ENCODE data around the gene ABHD17C.

ABHD17C gene

DNA sequence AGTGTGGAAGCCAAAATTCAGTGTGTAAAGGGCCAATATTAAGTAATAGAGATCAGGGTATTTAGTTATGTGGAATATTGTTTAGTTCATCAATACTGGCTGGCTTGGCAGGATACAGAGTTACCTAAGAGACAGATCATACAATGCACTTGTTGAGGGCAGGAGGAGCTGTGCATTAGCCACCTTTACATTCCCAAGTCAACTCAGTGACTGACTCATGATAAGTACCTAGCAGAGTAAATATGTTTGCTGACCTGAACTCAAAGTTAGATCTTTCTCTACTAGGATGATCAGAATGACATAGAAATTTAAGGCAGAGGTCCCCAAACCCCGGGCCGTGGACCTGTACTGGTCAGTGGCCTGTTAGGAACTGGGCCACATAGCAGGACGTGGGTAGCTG is 3.5 kb upstream of the ABHD17C start:
- no peak for DNase-seq

DNA sequence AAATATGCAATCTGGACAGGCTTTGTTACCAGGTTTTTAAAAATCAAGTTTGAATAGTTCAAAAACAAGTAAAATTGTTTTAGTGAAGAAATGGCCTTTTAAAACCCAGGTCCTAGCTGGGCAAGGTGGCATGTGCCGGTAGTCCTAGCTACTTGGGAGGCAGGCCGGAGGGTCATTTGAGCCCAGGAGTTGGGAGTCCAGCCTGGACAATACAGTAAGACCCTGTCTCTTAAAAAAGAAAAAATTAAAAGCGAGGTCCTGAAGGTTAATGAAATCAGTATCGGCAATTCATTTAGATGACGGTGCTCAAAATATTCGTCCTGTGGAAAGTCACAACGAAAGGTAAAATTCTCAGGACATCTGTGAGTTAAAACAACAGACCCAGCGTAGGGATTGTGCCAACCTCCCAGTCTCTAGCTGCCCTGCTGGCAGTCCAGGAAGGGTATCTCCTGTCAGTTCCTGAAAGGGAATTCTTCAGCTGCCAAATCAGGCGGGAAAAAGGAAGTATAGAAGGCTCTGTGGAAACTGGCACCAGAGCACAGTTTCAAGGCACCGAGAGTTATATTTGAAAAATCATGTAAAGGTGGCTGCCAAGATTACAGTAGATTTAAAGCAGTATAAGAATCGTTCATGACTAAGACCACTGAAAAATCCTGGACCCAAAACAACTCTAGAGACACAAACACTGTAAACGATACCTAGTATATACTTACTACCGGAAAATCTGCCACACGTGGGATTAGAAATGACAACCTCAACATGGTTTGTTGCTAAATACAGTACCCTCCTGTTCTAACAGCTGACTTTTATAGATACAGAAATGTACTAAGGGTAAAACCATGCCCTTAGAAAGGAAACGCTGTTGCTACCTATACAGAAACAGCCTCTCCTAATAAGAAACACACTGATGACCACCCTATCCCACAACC is 1.2 kb upstream of the ABHD17C start:
- DNase-seq = peak; percentile 50

DNA sequence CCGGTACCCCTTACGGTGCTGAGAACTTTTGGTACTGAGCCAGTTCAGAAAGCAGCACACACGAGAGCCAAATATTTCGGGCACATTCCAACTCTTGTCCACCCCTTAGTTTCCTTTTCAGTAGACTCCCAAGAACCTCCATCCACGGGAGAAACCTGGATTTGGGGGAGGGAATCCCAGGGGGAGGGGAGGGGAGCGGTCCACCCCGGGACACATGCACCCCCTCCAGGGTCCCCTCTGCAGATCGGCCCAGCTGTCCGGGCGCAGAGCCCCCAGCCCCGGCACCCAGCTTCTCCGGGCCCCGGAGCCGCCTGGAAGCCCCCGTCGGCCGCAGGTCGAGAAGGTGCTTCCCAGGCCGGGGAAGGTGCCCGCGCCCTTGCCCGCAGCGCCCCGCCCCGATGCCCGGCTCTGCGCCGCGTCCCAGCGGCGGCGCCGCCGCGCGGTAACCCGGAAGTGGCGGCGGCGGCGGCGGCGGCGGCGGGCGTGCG is 455 bp upstream of the ABHD17C start:
- DNase-seq = peak; percentile 39

DNA sequence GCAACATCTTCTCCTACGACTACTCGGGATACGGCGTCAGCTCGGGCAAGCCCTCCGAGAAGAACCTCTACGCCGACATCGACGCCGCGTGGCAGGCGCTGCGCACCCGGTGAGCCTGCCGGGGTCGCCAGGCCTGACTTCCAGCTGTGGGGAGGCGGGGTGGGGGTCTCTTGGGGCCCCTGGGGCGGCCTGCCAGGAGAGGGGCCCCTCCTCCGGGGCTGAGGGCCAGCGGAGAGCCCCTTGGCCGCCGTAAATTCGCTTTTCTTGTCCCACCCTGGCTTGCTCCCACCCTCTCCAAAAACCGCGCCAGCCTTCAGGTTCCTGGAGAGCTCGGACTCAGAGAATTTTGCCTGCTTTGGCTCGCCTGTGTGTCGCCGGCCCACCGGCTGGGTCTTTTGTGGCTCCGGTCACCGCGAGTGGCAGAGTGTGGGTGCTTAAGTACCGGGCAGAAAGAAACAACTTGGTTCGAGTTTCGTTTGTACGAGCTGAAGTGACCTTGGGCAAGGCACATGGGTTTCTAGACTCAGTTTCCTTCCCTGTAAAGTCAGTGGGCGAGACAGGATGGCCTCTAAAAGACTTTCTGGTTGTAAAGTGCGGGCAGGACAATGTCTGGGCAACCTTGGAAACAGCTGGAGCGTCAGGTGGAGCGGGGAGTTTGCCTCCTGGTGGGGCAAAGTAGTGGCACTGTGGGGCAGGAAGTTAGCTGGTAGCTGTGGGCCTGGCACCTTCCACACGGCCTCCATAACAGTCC is 976 bp downstream of the ABHD17C start:
- DNase-seq = no peak

DNA sequence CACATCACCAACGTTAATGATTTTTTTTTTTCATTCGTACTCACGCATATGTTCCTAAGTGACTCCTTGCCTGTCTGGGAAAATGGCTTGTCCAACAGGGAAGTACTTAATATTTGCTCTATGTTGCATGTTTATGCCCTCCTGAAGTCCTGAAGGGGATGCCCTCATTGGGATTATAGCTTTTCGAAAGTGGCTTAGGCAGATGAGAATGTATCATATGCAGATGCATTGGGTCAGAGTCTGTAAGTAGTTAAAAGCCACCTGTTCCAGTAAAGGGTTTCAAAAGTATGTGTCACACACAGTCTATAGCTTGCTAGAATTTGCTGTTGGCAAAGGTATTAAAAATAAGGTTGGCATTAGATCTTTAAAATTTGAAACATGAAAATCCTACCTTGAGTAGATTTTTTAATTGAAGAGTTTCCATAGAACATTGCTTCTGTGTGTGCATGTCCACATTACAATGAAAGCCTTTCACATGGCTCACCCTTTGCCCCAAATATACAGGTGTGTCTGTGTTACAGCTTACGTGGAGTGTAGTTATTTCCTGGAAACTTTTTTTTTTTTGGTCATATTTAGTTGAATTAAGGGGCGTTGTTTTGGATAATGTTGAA is 2.1 kb downstream of the ABHD17C start:
- DNase-seq = no peak

DNA sequence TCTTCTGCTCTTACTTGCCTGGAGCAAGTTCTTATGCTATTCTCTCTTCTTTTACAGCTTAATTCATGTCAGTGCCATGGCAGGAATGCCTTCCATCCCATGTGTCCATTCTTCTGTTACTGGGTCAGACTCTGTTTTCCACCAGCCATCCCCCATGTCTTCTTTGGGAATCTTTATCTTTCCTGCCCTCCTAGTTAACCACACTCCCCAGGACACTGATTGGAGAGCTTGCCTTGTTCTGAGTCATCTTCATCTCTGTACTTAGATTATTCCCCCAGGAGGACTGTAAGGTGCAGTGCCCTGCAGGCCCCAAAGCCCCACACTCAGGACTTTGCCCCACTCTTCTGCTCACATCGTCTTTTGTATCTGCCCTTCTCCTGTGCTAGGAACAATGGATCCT is 3.6 kb downstream of the ABHD17C start:
- DNase-seq = no peak

DNA sequence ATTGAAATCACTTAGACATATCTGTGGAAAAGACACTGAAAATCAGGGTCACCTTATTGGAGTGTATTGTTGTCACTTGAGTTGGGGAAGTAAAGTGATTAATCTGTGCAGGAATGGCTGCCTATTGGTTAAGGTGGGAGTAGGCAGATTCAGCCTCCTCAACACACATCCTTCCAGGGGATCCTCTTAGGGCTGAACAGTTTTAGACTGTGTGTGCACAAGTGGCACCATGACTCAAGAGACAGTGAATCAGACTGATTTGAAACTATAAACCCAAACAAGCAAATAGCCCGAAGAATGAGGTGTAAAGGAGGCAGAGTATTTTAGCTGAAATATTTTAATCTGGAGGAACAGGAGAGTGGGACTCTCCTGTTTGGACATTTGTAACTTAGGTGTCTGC is 4.9 kb downstream of the ABHD17C start:
- DNase-seq = no peak

DNA sequence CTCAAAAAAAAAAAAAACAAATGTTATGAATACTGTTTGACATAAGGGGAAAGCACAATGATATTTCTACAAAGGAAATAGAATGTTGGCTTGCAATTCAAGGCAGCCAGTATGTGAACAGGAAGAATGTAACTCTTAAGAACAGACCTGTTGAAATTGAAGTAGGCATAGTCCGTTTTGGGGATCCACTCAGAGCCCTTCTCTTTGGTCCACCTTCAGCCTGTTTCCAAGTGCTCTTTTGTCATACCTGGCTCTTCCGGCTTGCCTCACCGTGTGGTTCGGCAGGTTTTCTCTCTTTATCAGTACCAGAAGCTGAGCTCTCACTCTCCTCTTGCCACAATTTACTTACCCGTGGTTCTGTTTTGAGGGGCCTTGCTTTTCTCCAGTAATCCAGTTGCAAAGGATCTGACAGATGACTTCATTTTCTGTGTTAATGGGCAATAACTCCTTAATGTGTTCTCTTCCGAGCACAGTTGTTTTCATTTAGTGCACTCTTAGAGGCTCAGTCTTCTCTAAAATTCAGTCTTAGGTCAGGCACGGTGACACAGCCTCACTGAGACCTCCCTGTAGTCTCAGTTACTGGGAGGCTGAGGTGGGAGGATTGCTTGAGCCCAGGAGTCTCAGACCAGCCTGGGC is 6.7 kb downstream of the ABHD17C start:
- no peak for DNase-seq

DNA sequence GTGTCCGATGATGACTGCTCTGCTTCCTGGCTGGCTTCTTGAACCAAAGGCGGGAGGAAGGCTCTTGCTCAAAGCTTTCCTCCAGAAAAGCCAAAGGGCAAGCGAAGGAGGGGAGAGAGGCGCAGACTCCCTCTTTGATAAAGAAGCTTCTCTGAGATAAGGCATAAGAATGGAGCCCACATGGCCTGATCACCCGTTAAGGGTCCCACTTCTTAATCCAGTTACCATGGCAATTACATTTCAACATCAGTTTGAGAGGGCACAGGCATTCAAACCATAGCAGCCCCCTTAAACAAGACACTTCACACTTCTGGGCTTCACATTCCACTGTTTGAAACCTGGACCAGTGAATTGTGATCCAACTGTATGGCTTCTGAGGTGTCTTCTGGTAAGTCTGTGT is 8.0 kb downstream of the ABHD17C start:
- DNase-seq = no peak

DNA sequence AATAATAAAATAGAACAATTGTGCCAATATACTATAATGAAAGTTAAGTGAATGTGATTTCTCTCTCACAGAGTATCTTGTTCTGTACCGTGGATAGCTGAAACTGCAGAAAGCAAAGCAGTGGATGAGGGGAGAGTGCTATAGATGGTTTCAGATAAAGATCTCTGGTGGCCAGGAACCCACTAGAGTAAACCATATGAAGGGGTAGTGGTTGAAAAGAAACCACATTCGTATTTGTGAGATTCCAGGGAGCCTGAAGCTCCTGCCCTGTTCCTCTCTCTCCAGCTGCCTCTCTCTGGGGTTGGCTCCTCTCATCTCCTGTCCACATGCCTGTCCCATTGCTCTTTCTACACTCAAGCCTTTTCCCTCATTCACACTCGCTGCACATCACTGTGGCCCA is 8.9 kb downstream of the ABHD17C start:
- no peak for DNase-seq

DNA sequence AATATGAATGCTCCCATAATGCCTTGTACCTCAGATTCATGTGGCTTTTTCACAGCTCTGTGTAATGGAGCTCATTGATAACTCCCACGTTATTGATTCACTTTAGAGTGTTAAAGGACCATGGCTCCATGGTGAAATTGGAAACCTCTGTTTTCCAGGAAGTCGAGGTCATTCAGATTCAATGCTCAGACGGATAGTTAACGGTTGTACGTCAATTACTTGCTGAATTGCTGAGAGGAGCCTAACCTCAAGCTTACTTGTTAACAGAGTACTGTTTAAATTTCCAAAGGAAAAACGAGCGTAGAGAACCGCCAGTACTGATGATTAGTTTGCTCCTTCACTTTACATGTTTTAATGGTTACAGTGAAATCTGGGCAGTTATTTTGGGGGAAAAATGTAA is 11.1 kb downstream of the ABHD17C start:
- no peak for DNase-seq

DNA sequence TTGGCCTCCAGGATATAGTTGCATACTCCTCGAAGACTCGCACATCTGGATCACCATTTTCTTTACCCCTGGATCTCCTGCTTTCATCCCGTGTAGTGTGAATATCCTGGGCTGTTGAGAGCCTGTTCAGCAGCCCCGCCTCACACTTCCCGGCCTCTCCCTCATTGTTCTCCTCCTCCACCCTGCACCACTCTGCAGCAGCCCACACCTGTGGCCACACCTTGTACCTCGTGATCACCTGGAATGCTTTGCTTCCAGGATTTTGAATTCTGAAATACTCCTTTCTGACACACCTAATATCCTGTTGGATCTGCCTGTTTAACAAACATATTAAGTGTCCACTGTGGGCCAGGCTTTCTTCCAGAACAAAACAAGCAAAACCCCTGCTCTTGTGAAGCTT is 14.4 kb downstream of the ABHD17C start:
- no peak for DNase-seq

DNA sequence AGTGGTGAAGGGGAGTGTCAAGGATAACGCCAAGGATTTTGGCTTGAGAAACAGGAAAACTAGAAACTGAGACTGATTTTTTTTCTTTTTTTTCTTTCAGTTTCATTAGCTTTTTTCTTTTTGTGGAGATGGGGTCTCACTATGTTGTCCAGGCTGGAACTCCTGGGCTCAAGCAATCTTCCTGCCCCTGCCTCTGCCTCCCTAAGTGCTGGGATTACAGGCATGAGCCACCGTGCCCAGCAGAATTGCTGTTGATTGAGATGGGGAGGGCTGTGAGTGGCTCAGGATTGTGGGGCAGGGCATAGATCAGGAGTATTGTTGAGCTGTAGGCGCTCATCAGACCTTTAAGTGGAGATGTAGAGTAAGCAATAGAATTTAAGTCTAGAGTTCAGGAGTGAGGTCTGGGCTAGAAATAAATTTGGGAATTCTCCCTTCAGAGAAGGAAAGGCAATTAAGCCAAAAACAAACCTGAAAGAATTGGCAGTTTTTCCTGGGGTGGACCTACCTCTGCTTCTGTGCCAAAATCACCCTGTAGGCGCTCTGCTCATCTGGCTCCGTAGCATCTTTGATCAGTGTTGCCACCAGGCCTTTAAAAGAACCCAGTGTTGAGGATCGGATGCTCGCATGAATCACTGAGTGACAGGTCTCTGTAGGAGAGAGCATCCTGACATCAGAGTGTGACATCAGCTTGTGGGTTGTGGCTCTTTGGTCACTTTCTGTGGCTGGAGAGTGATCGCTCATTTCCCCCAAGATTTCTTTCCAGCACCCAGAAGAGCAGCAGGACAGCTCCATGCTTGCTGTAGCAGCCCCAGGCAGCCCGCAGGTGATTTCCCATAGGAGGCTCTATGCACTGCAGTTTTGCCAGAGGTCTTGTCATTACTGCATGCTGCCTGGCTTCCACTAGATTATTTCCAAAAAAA is 15.8 kb downstream of the ABHD17C start:
- DNase-seq = no peak

DNA sequence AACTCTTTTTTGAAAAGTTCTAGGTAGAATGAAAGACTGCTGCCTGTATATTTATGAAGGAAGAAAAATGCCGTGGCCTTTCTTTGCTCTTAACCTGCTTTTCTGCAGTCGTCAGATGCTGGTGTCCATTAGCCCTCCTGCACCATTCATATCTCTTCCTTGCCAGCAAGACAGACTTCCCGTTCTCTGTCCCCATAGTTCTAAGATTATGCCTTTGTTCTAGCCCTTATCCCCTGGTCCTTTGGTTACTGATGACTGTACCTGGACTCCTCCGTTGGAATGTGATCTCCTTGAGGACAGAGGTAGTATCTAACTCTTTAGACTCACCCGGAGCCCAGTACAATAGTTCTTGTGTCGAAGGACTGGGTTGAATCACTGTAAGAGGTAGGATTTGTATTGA is 16.8 kb downstream of the ABHD17C start:
- no peak for DNase-seq

DNA sequence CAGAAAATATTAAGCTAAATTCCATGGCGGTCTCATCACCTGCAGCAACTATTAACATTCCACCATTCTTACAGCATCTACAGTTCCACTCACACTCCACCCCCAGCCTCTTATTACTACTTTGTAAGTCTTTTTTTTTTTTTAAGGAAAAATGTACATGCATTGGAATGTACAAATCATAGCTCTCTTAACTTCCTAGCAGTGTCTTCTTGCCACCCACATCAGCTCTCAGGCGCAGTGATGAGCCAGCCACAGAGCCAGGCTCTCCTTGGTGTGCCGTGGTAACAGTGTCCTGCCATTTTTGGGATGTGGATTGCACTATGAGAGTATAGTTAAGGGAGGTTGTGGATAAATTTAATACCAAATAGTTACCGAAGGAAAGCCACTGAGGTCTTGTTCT is 17.8 kb downstream of the ABHD17C start:
- no peak for DNase-seq

DNA sequence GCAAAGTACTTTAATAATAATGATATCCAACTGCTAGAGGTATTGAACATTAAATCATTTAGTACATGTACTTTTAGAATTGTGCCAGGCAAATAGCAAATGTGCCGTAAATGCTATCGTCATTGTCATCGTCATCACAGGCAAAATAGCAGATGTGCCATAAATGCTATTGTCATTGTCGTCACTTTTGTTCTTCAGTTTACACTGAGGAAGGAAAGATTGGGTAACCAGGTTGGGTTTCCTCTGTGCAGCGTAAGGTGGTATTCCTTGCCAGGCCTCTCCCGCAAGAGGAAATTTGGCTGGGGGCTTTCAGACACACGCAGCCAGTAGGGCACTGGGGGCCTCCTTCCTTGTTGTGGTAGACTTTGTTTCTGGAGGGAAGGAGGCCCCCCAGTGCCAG is 26.4 kb downstream of the ABHD17C start:
- no peak for DNase-seq

DNA sequence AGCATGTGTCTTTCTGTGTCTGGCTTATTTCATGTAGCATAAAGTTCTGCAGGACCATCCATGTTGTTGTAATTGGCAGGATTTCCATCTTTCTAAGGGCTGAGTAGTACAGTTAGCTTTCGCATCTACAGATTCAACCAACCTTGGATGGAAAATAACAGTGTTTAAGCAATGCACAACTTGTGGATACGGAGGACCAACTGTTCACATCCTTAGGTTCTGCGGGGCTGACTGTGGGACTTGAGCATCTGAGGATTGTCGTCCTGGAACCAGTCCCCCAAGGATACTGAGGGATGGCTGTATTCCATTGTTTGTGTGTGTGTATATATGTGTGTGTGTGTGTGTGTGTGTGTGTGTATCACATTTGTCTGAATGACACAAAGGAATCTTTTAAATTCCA is 27.7 kb downstream of the ABHD17C start:
- no peak for DNase-seq

DNA sequence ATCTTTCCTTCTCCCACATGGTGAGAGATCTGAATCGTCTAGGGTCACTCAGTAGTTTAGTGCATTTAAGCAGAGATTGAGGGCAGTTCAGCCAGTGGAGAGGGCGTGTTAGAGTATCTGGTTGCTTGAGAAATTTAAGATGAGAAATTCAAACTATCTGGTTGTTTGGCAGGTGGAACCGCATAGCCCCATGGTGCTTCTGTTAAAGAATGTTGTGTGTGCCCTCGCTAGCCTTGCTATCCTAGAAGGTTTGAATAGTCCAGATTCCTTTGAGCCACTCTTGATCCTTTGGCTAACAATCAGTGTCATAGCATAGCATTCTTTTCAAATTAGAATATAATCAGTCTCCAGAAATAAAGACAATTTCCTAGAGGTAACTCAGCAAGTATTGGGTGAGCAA is 32.1 kb downstream of the ABHD17C start:
- DNase-seq = no peak

DNA sequence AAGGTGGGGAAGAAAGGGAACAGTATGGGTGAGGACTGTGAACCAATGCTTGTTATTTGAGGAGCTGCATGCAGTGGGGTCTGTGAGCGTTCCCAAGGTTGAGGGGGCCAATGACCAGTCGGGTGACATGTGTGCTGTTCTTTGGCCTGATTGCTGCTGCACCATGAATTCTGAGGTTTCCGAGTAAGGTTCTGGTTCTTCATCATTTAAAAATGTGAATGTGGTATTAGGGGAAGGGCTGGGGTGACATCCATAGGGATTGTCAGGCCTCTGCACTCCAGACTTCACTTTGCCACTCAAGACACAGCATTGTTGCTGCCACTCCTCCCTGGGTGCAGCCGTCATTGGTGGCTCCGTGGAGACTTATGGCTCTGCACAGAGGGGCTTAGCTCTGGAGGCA is 32.5 kb downstream of the ABHD17C start:
- DNase-seq = no peak

DNA sequence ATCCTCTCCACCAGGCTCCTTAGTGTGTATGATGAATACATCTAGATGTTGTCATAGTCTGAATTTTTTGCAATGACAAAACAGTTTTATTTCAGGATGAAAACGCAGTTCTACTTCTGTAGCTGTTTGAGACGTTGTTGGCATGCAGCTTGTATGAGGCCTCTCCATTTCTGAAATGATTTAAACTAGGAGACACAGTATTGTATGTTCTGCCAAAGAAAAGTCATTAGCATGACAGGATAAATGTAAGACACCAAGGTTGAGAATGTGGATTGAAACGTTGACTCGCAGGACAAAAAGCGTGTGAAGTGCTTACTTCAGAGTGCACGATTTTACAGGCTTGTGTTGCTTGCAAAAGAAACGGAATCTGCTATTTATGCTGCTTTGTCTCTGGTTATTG is 35.3 kb downstream of the ABHD17C start:
- no peak for DNase-seq

DNA sequence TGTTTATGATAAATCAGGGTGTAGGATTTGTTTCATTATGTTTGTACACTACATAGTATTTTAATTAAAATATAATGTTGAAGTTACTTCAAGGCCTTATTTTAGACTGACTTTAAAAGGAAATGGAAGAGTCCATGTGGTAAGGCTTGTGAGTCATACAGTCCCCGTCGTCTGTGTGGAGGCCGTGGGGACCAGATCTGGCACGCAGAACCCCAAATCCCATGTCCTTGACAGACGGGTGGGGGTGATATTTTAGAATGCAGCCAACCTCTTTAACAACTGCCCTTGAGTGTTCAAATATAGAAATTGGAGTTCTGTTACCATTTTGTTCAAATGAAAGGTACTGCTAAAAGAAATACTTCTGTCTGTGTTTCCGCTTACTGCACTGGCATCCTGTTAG is 35.8 kb downstream of the ABHD17C start:
- no peak for DNase-seq

DNA sequence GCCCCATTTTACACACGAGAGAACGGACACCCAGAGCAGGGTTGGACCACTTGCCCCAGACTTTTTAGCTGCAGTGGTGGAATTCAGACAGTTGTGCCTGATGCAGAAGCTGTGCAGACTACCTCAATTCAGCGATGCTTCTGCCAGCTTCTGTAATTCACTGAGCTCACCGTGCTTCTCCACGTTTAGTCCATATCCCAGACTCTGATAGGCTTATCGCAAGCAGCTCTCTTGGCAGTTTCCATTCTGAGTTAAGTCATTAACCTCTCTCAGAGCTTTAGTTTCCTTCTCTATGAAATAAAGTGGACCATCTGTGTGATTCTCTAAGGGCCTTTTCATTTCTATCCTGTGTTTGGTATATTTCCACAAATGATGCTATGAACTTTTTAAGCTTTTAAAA is 37.1 kb downstream of the ABHD17C start:
- no peak for DNase-seq
